Large intestine (tissue), 3 donors: ENCODE measurements around the gene CNTN1. TPM values are rescaled to one million over a fixed set of nuclear protein-coding genes. Genes with fewer than 3 reads are reported as not detected.

Experiments used
- DNase-seq, 2 donors: peaks; one replicate each; pipeline versions ENCODE4 v3.0.0 to v3.0.0-alpha.2; 2013
- H3K27ac ChIP-seq: one replicate; pipeline ENCODE4 v1.5.1; 2013; ENCODE audit warnings: low read length
- H3K27me3 ChIP-seq: 2 replicates; pipeline ENCODE4 v1.6.1; 2013; ENCODE audit warnings: low read length; ENCODE audit not compliant: control insufficient read depth, insufficient read depth
- H3K36me3 ChIP-seq: 2 replicates; pipeline ENCODE4 v1.6.1; 2013; ENCODE audit warnings: low read length; ENCODE audit not compliant: control insufficient read depth, insufficient read depth
- H3K4me1 ChIP-seq: one replicate; pipeline ENCODE4 v1.6.1; 2013; ENCODE audit warnings: low read length; ENCODE audit not compliant: control insufficient read depth, insufficient read depth
- H3K4me3 ChIP-seq: one replicate; pipeline ENCODE4 v1.5.1; 2013; ENCODE audit warnings: low read length
- H3K9me3 ChIP-seq: one replicate; pipeline ENCODE4 v1.6.1; 2013; ENCODE audit warnings: mild to moderate bottlenecking, low read depth, low read length, moderate library complexity; ENCODE audit not compliant: control insufficient read depth
- WGBS: methylation state at CpG from one replicate; pipeline ENCODE4 v1.1.5; 2013; ENCODE audit warnings: low lambda C conversion rate; ENCODE audit not compliant: insufficient coverage; 5-methylcytosine and 5-hydroxymethylcytosine counted together
- polyA plus RNA-seq: library from polyadenylated mRNA; unstranded; fragments of 120-200 nt; gene quantifications from one replicate; pipeline ENCODE4 v1.2.1, GENCODE V29; 2013

Gene CNTN1
- polyA plus RNA-seq, 1 donor: 7.4 TPM

DNA sequence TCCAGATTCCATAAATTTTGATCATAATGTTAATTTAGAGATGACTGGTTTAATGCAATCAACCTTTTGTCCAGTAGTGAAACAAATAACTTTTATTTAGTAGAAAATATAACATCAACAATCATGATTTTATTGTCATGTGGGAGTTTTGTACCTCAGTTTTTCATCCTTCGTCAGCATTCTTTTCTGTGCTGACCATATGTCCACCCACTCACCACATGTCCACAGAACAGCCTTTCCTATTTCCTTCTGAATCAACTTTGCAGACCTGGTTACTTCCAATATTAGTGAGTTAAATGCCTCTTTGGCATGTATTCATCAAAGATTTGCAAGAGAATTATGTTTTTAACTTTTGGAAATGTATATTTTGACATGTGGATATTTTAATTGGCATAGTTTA, 36.8 kb upstream of the CNTN1 start:
- no peak overlapping the region for H3K4me3 ChIP-seq
- H3K9me3 ChIP-seq: peaks cover 3% of the 10 kb centered on the region
- H3K4me1 ChIP-seq: no peaks in the 10 kb centered on the region
- no peak for DNase-seq
- no CpG with 5 or more reads among the region's 1 CpG for WGBS
- H3K27me3 ChIP-seq: no peaks in the 10 kb centered on the region
- no peak overlapping the region for H3K27ac ChIP-seq
- no peaks in the 10 kb centered on the region for H3K36me3 ChIP-seq

DNA sequence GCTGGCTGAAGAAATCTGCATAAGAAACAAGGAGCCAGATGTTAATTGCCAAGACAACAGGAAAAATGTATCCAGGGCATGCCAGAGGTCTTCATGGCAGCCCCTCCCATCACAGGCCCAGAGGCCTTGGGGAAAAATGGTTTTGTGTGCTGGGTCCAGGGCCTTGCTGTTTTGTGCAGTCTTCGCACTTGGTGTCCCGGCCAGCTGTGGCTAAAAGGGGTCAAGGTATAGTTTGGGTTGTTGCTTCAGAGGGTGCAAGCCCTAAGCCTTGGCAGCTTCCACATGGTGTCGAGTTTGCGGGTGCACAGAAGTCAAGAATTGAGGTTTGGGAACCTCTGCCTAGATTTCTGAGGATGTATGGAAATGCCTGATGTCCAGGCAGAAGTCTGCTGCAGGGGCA, 29.9 kb upstream of the CNTN1 start:
- no peak for DNase-seq
- H3K4me3 ChIP-seq: no peak overlapping the region
- H3K4me1 ChIP-seq: no peaks in the 10 kb centered on the region
- H3K36me3 ChIP-seq: no peaks in the 10 kb centered on the region
- no peak overlapping the region for H3K27ac ChIP-seq
- H3K9me3 ChIP-seq: no peaks in the 10 kb centered on the region
- WGBS: no CpG with 5 or more reads among the region's 4 CpGs
- H3K27me3 ChIP-seq: no peaks in the 10 kb centered on the region

DNA sequence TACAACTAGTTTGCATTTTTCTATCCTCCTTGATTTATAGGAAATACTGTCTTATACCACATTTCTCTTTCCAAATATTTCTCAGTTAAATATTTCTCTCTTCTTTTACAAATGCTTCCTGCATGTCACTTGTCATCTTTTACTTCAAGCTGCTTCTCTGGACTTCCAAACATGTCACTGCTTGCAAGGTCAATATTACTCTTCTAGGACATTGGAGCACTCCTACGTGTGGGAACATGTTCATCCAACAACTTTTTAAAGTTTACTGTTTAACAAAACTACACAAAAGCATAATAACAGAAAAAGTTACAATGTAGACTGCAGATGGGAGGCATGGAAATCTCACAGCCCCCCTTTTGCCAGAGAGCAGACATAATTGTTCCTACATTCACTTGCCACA, 28.5 kb upstream of the CNTN1 start:
- Histone ChIP-seq H3K4me1 (no peaks in the 10 kb centered on the region), H3K27ac (no peak overlapping the region), H3K36me3 (no peaks in the 10 kb centered on the region), H3K27me3 (no peaks in the 10 kb centered on the region), H3K4me3 (no peak overlapping the region), H3K9me3 (no peaks in the 10 kb centered on the region)
- WGBS: no CpG with 5 or more reads among the region's 1 CpG
- no peak for DNase-seq

DNA sequence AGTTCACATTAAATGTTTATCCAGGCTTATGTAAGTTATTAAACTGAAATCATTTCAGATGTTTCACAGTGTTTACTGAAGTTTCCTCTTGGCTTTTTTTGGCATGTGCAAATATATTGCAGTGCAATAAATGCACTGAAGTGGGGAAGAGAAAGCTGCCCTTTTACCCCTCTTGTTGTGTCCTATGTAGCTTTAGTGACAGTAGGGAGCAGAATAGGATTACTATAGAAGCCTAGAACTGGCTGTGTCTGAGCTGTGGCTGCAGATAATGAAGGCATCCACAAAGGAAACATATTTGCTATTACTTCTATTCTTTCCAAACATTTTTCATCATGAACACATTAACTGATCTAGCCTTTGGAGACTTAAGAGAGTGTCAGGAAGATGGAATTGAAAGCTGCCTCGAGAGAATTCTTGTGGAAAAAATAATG, 24.1 kb upstream of the CNTN1 start:
- WGBS: no CpG with 5 or more reads among the region's 1 CpG
- Histone ChIP-seq H3K27me3 (no peaks in the 10 kb centered on the region), H3K27ac (no peak overlapping the region), H3K9me3 (no peaks in the 10 kb centered on the region), H3K4me1 (no peaks in the 10 kb centered on the region), H3K4me3 (no peak overlapping the region), H3K36me3 (no peaks in the 10 kb centered on the region)
- no peak for DNase-seq

DNA sequence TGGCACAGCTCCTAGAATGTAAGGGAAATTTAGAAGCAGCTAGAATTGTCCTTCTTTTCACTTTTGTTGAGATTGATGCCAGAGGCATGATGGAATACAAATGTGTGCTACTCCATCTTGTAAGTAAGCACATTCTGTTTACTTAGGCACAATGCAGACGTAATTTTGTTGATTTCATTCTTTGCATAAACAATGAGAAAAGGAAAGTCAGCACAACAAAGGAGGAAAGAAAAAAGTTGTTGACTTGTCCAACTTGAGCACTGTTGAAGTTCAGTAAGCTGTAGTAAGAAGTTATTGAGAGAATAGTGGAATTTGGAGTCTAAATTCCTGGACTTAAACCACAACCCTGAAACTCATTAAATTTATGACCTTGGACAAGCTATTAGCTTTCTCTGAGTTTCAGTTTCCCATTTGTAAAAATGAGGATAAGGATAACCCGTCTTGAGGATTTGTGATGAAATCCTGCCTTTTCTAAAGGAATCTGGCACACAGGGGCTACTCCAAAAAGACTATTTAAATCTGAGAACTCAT, 19.4 kb upstream of the CNTN1 start:
- no peak for DNase-seq
- H3K36me3 ChIP-seq: no peaks in the 10 kb centered on the region
- H3K27ac ChIP-seq: no peak overlapping the region
- H3K27me3 ChIP-seq: no peaks in the 10 kb centered on the region
- H3K4me1 ChIP-seq: no peaks in the 10 kb centered on the region
- no peak overlapping the region for H3K4me3 ChIP-seq
- WGBS: 50% methylated on average over 1 of the region's 2 CpGs
- H3K9me3 ChIP-seq: no peaks in the 10 kb centered on the region

DNA sequence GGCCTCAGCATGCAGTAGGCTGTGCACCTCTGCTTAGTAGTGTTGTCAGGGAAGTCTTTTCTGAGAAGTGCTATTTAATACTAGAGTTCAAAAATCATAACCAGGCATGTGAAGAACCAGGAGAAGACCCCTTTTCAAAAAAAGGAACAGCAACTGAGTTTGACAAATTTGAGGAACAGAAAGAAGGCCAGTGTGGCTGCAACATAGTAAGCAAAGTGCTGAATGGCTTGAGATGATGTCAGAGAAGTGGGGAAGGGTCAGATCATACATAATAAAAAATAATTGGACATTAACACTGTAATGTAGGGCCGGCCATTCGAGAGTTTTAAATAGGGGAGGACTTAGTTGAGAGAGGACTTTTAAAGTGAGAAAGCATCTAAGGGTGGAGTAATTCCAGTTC, 11.1 kb upstream of the CNTN1 start:
- DNase-seq: no peak
- no peak overlapping the region for H3K27ac ChIP-seq
- H3K4me1 ChIP-seq: no peaks in the 10 kb centered on the region
- H3K4me3 ChIP-seq: no peak overlapping the region
- no peaks in the 10 kb centered on the region for H3K36me3 ChIP-seq
- WGBS: no CpG with 5 or more reads among the region's 2 CpGs
- no peaks in the 10 kb centered on the region for H3K9me3 ChIP-seq
- H3K27me3 ChIP-seq: no peaks in the 10 kb centered on the region

DNA sequence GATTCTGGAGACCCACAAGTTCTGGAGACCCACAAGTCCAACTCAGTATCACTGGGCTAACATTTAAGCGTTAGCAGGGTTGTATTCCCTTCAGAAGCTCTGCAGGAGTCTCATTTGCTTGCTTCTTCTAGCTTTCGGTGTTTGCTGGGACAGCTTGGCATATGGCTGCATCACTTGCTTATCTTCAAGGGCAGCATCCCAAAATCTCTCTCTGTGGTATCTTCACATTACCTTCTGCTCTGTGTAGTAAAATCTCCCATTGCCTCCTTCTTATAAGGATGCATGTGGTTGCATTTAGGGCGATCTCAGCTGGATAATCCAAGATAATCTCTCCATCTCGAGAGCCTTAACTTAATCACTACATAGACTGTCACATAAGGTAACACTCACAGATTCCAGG, 7.3 kb upstream of the CNTN1 start:
- DNase-seq: no peak
- no peak overlapping the region for H3K4me3 ChIP-seq
- no CpG with 5 or more reads among the region's 4 CpGs for WGBS
- no peaks in the 10 kb centered on the region for H3K4me1 ChIP-seq
- no peaks in the 10 kb centered on the region for H3K36me3 ChIP-seq
- H3K27ac ChIP-seq: no peak overlapping the region
- no peaks in the 10 kb centered on the region for H3K27me3 ChIP-seq
- H3K9me3 ChIP-seq: no peaks in the 10 kb centered on the region

DNA sequence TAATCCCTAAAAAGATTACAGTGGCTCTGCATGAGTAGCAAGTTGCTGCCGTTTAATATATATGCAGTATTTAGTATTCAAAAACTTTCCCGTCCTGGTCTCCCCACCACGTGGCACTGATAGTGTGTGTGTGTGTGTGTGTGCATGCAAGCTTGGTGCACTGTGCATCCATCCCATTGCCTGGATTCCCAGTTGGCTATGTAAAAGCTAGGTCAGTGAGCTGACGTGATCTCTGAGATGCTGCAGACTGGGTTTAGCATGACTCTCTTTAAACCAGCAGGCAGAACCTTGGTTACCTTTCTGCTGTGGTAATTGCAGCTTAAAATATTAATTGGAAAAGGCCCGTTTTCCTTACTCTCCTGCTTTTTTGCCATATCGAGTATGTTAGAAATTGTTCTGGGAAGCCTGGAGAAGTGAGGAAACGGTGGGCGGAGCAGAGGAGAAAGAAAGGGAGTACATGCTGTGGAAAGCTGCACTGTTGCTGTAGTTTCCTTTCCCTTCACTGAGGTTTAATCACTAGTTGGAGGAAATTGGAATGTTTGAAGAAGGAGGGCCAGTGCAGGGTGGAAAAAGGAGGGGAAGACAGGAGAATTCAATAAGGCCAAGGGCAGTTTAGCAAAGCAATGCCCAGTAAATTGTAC, 4.0 kb upstream of the CNTN1 start:
- peaks cover 5% of the 10 kb centered on the region for H3K9me3 ChIP-seq
- WGBS: 80% methylated on average over 5 of the region's 8 CpGs

DNA sequence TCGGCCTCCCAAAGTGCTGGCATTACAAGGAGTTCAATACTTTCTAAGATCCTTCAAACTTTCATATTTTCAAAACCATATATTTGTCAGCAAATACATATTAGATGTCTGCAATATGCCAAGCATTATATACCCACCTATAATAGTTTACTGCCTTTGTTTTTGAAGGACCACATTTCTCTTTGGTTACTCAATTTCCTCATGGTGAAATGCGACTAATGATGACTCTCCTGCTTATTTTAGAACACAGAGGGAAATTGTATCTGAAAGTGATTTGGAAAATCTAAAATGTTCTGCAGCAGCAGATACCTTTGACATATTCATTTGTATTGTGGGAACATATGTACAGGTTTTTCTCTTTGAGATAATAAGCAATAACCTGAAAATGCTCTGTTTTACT, 2.7 kb upstream of the CNTN1 start:
- peaks cover 27% of the 10 kb centered on the region for H3K27me3 ChIP-seq
- WGBS: no CpG with 5 or more reads among the region's 2 CpGs
- H3K9me3 ChIP-seq: peaks cover 5% of the 10 kb centered on the region
- H3K4me3 ChIP-seq: no peak overlapping the region
- no peak for DNase-seq
- no peaks in the 10 kb centered on the region for H3K36me3 ChIP-seq
- H3K4me1 ChIP-seq: peaks cover 5% of the 10 kb centered on the region
- no peak overlapping the region for H3K27ac ChIP-seq

More for the DNA sequence above, 4.0 kb upstream of the CNTN1 start:
- Histone ChIP-seq H3K27ac (no peak overlapping the region), H3K4me3 (no peak overlapping the region), H3K27me3 (peaks cover 18% of the 10 kb centered on the region), H3K4me1 (peaks cover 3% of the 10 kb centered on the region), H3K36me3 (no peaks in the 10 kb centered on the region)
- DNase-seq: no peak

DNA sequence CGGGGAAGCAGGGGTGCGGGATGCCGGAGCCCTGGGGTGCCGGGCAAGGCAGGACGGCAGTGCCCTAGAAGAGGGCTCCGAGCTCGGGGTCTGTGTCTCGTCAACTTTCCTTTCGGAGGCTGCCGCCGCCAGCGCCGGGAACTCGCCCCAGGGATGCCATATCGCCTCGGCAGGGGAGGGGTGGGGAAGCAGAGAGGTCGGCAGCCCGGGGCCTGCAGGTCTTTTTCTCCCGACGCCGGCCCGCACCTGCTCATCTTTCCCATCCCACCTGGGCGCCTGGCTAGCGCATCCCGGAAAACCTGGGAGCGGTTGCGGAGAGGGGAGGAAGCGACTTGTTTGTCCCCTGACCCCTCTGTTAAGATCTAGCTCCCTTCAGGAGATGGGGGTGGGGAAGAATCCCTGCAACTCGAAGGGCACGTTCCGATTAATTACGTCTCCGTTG, 547 bp downstream of the CNTN1 start:
- Histone ChIP-seq H3K36me3 (no peaks in the 10 kb centered on the region), H3K4me3 (peak overlapping the region; percentile 34), H3K27me3 (peaks cover 27% of the 10 kb centered on the region), H3K4me1 (peaks cover 5% of the 10 kb centered on the region), H3K9me3 (peaks cover 5% of the 10 kb centered on the region), H3K27ac (no peak overlapping the region)
- no peak for DNase-seq
- no CpG with 5 or more reads among the region's 33 CpGs for WGBS
